Measurements from ENCODE around the gene PLA2G1B.

Gene PLA2G1B

DNA sequence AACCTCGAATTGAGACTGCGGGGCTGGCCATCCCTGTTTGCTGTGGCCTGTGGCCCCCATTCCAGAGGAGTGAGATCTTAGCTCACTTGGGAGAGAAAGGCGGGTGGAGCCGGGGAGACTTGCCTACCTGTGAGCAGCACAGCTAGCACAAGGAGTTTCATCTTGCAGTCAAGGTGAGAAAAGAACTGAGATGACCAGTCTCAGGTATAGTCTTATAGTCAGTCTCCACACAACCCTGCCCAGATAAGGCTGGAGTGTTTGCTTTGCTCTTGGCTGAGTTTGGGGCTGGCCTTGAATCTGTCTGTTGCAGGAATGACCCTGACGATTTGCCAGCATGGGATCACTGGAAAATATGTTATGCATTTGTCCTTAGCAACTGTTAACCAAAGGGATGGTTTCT, at the start of gene PLA2G1B:
Gene PLA2G1B, minus strand, starts transcription at position 187 of the 400 bp plus-strand sequence. Its CDS starts 26 bp downstream, at position 161.
- FAIRE-seq (no peak), DNase-seq (ENCODE audit: insufficient read length, low spot score) (no peak)
- TF ChIP-seq POLR2A (IDR thresholded peaks at IDR 0.05; ENCODE audit: low read depth, low read length), result no peak

DNA sequence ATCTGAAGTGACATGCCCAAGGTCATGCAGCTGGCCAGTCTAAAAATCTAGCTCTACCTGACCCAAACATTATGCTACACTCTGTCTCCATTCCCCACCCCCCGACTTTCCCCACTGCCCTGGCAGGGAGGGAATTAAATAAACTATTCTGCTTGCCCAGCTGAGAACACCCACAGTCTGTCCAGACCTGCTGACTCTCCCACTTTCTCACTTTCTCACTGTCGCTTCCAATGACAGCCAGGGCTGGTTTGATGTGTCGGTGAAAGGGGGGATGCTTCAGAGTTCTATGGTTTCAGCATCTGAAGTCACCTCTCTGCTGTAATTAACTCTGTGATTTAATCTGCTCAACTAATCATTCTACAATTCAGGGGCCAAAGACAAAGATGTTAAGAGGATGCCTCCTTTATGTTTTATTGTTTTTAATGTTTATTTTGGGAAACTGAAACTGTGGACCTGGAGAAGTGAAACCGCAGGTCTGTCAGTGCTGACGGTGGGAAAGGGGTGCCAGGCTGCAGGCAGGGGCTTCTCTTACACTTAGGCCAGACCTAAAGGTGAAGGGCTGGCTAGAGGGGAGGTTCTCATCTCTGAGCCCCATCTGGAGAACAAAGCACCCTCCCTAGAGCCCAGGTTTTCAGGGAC, 49.5 kb upstream of the PLA2G1B start:
- FAIRE-seq, result no peak
- DNase-seq (ENCODE audit: insufficient read length, low spot score), result no peak
- TF ChIP-seq POLR2A (IDR thresholded peaks at IDR 0.05; ENCODE audit: low read depth, low read length), result no peak

DNA sequence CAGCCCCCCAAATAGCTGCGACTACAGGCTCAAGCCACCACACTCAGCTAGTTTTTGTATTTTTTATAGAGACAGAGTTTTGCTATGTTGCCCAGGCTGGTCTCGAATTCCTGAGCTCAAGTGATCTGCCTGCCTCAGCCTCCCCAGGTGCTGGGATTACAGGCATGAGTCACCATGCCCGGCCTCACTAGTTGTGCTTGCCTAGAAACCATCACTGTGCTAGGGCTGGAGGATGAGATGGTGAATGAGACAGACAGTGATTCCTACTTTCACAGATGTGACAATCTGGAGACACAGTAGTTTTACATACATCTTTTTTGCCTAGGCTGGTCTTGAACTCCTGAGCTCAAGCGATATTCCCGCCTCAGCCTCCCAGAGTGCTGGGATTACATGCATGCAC, 48.8 kb upstream of the PLA2G1B start:
- peak; percentile 15 for FAIRE-seq
- TF ChIP-seq POLR2A (IDR thresholded peaks at IDR 0.05; ENCODE audit: low read depth, low read length), result no peak
- DNase-seq (ENCODE audit: insufficient read length, low spot score), result no peak

- DNase-seq (ENCODE audit: insufficient read length, low spot score), result no peak
- FAIRE-seq, result no peak
- no peak for TF ChIP-seq POLR2A (IDR thresholded peaks at IDR 0.05; ENCODE audit: low read depth, low read length)
Observed at GRCh38 chr12:120376009-120376408, 48.4 kb upstream of the PLA2G1B start.

GRCh38 chr12:120373683-120374082, 46.1 kb upstream of the PLA2G1B start:
- no peak for TF ChIP-seq POLR2A (IDR thresholded peaks at IDR 0.05; ENCODE audit: low read depth, low read length)

DNA sequence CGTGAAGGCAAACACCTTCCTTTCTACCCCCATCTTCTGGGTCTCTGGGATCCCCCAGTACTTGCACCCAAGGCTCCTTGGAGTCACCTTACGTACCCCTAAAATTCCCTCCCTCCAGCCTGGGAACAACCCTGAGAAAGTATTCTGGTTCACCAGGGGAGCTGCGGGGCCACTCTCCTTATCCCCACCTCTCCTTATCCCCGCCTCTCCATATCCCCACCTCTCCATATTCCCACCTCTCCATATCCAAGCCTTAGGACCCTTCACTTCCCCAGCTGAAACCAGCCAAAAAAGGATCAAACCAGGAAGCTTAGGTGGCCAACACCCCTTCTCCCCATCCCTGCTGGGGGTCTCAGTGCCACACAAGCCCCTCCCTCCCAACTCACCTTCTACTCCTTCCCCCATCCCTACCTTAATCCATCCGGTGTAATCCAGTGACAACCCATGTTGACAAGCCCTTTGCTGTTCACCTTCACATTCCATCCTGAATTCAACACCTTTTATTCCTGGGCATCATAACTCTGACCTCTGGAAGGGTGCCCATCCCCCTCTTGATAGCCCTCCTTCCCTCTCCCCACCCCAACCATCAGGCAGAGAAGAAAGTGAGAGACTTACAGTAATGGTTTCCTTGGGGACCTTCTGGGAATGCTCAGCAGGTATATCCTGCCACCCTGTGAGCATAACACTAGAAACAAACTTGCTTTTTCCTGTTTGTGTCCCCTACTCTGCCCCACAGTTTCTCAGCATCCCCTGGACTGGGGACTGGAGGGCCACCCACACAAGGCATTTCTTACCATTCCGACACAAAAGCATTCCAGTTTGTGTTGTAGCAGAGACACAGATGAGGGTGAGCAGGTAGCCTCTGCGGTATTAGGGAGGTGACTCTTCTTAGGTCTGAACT, 43.0 kb upstream of the PLA2G1B start:
- TF ChIP-seq POLR2A (IDR thresholded peaks at IDR 0.05; ENCODE audit: low read depth, low read length), result no peak
- DNase-seq (ENCODE audit: insufficient read length, low spot score), result no peak
- no peak for FAIRE-seq

More at GRCh38 chr12:120373683-120374082, 46.1 kb upstream of the PLA2G1B start:
- DNase-seq (ENCODE audit: insufficient read length, low spot score) (no peak), FAIRE-seq (no peak)

DNA sequence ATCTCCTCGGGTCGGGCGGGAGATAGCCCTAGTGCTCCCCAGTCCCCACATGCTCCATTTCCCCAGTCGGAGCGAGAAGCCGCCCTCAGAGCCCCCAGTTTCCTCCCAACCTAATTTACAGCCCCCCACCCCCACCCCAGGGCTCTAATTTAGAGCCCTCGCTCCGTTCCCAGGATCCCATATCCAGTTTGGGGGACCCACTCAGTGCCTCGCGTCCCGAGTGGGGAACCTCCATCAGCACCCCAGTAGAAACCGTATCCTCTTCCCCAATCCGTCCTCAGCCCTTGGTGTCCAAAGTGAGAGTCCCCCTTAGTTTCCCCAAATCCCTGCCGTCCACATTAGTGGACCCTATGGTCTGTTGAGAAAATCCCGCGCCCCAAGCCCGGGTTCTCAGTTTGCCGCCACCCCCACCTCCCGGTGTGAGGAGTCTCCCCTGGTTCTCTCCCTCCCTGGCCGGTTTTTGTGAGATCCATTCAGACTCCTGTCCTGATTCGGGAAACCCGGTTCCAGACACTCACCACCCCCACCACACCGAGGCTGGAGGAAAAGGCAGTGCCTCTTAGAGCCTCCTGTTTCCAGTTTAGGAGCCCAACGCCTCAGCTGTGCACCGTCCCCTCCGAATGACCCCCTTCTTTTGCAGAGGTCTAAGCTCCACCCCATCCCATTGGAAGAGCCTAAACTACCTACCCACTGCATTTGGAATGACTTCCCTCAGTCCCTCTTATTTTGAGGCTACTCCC, 42.2 kb upstream of the PLA2G1B start:
- no peak for DNase-seq (ENCODE audit: insufficient read length, low spot score)
- no peak for TF ChIP-seq POLR2A (IDR thresholded peaks at IDR 0.05; ENCODE audit: low read depth, low read length)
- FAIRE-seq, result no peak

GRCh38 chr12:120368789-120369602, 41.4 kb upstream of the PLA2G1B start, which contains the start of gene MSI1:
MSI1 (minus strand) TSS chr12:120369164; CDS start chr12:120369091, 73 bp downstream.
- DNase-seq (ENCODE audit: insufficient read length, low spot score) (no peak), FAIRE-seq (no peak)
- no peak for TF ChIP-seq POLR2A (IDR thresholded peaks at IDR 0.05; ENCODE audit: low read depth, low read length)

GRCh38 chr12:120367924-120368788, 40.6 kb upstream of the PLA2G1B start:
- TF ChIP-seq POLR2A (IDR thresholded peaks at IDR 0.05; ENCODE audit: low read depth, low read length), result no peak
- FAIRE-seq, result no peak
- no peak for DNase-seq (ENCODE audit: insufficient read length, low spot score)

GRCh38 chr12:120367233-120367923, 39.8 kb upstream of the PLA2G1B start:
- FAIRE-seq, result no peak
- DNase-seq (ENCODE audit: insufficient read length, low spot score), result no peak

GRCh38 chr12:120366845-120367232, 39.3 kb upstream of the PLA2G1B start:
- no peak for TF ChIP-seq POLR2A (IDR thresholded peaks at IDR 0.05; ENCODE audit: low read depth, low read length)

More at GRCh38 chr12:120367233-120367923, 39.8 kb upstream of the PLA2G1B start:
- TF ChIP-seq POLR2A (IDR thresholded peaks at IDR 0.05; ENCODE audit: low read depth, low read length), result no peak

DNA sequence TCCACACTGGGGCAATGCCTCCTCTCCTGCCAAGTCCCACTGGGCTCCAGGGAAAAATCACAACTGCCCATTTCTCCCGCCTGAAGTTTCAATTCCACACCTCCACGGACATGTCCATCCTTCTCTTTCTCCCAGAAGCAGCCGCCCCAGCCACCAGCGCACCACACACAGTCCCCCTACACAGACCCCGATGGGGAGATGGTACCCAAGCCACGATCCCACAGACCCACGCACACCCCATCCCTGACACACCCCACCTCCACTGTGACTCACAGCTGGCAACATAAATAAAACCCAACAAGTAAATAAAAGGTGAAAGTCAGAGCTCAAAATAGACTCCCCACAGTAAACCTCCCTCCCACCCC, 38.7 kb upstream of the PLA2G1B start:
- no peak for DNase-seq (ENCODE audit: insufficient read length, low spot score)
- no peak for FAIRE-seq
- TF ChIP-seq POLR2A (IDR thresholded peaks at IDR 0.05; ENCODE audit: low read depth, low read length), result no peak

More at GRCh38 chr12:120366845-120367232, 39.3 kb upstream of the PLA2G1B start:
- DNase-seq (ENCODE audit: insufficient read length, low spot score) (no peak), FAIRE-seq (no peak)
